Stimulated activated CD4-positive, alpha-beta T cell treated with anti-CD3 and anti-CD28 coated beads, Interleukin-1b, Interleukin-23, amount 100 ng/mL, for 4 hours (primary cell): ENCODE measurements around the gene NEK9.

Source experiments
- DNase-seq, 2 donors: peaks; one replicate each; pipeline ENCODE4 v3.0.0-alpha.2; 2020; ENCODE audit warnings: low read depth in 2 of 2

NEK9 gene

GRCh38 chr14:75067212-75067611 is 59.6 kb downstream of the NEK9 start:
- DNase-seq = no peak

GRCh38 chr14:75066691-75067090 is 60.2 kb downstream of the NEK9 start:
- no peak for DNase-seq

GRCh38 chr14:75064205-75064567 is 62.7 kb downstream of the NEK9 start:
- DNase-seq = no peak

DNA sequence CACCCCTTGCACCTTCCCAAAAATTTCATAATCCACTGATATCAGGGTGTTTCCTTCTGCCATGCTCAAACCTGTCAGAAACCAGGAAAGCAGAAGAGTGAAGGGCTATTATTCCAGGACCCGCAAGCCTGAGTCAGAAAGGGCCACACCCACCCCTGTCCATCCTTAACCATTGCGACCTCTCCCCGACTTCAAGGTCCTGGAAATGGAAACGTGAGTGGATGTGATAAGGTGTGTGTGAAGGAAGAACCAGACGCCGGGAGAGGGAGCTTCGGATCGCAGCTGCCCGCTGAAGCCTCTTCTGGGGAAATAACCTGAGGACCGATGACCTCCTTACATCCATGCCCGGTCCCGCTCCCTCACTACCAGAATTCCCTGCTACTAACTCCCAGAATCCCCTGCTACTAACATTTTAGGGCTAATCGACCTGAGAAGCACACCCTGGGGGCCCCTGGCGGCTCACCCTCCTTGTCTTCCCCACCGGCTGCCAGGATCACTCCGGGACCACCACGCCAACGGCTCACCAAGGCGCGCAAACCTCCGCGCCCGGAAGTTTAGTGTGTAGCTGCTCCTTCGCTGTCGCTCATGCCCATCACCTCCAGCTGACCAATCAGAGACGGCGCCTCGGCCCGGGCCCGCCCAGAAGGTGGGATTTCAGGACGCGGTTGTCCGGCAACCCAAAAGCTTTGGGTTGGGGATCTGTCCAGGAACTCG is 63.2 kb downstream of the NEK9 start, which contains the start of gene ACYP1:
TSS of gene ACYP1 (minus strand) at position 534 of the 714 bp plus-strand sequence. CDS start at position 63, 471 bp downstream.
- peak; percentile 86 to 87 for DNase-seq

GRCh38 chr14:75063013-75063412 is 63.8 kb downstream of the NEK9 start:
- no peak for DNase-seq

DNA sequence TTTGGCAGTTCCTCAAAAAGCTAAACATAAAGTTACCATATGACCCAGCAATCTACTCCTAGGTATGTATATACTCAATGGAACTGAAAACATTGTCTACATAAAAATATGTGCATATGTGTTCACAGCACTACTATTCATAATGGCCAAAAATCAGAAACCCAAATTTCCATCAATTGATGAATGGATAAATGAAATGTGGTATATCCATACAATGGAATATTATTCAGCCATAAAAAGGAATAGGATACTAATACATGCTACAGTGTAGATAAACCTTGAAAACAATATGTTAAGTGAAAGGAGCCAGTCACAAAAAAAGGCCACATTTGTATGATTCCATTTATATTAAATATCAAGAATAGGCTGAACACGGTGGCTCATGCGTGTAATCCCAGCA is 66.4 kb downstream of the NEK9 start:
- DNase-seq = no peak

DNA sequence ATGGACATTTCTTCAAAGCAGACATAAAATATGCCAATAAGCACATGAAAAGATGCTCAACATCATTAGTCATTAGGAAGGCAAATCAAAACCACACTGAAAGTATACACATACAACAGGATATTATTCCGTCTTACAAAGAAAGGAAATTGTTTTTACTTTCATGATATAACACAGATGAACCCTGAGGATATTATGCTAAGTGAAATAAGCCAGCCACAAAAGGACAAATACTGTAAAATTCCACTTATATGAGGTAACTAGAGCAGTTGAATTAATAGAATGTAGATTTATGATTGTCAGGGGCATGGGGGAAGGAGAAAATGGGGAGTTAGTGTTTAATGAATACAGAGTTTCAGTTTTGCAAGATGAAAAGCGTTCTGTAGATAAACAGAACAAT is 67.2 kb downstream of the NEK9 start:
- no peak for DNase-seq

GRCh38 chr14:75054421-75054820 is 72.4 kb downstream of the NEK9 start:
- DNase-seq = no peak

- no peak for DNase-seq
Measured at GRCh38 chr14:75053396-75054291, 73.2 kb downstream of the NEK9 start.

GRCh38 chr14:75051556-75051899 is 75.3 kb downstream of the NEK9 start:
- DNase-seq = no peak

- peak; percentile 73 to 76 for DNase-seq
Measured at GRCh38 chr14:75050852-75051555, 75.8 kb downstream of the NEK9 start, which contains the start of gene MLH3. Gene MLH3 (minus strand): TSS chr14:75051467. CDS start chr14:75049655, 1,812 bp downstream.

- no peak for DNase-seq
Measured at GRCh38 chr14:75049731-75050201, 77.1 kb downstream of the NEK9 start.

DNA sequence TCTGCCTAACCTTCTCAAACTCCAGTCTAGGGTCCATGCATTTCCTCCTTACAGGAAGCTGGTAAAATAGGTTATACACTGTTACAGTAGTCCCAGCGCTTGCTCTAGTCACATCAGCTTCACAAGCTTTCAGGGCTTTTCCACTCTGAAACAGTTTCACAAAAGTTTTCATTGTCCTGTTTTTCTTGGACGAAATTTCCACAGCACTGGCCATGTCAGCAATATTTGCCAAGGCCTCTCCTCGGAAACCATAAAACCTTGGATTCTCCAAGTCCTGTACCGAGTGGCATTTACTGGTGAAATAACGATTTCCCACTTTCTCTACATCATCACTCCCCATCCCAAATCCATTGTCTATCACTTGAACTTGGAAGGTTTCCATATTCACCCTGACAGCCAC is 77.7 kb downstream of the NEK9 start:
- no peak for DNase-seq

GRCh38 chr14:75048101-75048500 is 78.7 kb downstream of the NEK9 start:
- DNase-seq = no peak

- DNase-seq = no peak
Measured at GRCh38 chr14:75047506-75047905, 79.3 kb downstream of the NEK9 start.

DNA sequence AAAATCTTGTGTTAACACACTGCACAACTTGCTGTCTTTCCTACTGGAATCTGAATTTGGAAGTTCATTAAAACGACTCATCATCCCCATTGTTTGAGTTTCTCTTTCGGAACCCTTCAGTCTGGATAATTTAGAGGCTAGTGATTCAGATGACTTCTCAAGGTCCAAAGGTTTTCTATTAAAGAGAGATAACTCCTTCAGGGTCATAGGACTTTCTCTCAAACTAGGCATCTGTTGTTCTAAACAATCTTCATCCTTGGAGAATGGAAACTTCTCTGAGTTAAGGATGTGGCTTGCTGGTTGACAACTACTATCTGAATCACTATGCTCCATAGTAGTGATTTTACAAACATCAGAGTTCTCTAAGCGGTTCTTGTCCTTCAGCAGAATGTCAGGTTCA is 79.9 kb downstream of the NEK9 start:
- DNase-seq = no peak

DNA sequence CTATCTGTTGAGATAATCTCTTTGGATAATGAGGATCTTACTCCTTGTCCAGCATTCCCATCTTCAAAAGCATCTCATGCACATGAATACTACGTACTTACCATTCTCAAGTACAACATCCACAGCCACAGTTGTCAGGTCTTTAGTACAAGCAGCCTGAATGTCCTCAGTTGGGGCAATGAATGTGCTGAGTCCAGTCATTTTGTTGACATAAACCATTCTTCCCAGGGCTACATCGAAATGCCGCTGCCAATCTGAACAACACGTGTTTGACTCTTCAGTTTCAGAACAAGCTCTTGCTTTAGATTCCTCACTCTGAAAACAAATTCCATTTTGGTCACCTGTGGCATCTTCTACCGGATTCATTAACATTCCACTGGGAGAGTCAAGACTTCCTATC is 80.6 kb downstream of the NEK9 start:
- no peak for DNase-seq

DNA sequence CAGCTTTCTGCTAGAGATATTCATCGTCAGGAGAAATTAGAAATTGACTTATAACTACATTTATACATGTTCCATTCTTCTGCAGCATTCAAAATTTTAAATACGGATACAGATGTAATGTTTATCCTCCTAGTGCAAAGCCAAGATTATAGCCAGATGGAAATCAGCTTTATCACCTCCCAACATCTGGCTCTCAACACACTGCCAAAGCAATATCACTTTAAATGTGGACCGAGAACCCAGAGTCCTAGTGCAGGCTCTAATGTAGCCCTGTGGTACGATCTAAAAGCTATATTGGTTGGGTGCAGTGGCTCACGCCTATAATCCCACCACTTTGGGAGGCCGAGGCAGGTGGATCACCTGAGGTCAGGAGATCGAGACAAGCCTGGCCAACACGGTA is 82.1 kb downstream of the NEK9 start:
- no peak for DNase-seq

GRCh38 chr14:75044322-75044721 is 82.5 kb downstream of the NEK9 start:
- no peak for DNase-seq

GRCh38 chr14:75042035-75042434 is 84.8 kb downstream of the NEK9 start:
- DNase-seq = no peak

- no peak for DNase-seq
Measured at GRCh38 chr14:75041613-75042012, 85.2 kb downstream of the NEK9 start.

- no peak for DNase-seq
Measured at GRCh38 chr14:75040959-75041358, 85.9 kb downstream of the NEK9 start.
